HEK293T (cell line): ENCODE results near the gene SMIM45.

Experiments used
- CTCF ChIA-PET: fragments of 350-600 bp; formaldehyde crosslinking; extraction: SDS; loops from one replicate; lab custom pipeline; 2021; ENCODE audit warnings: antibody characterized with exemption, inconsistent platforms; lab: Yijun Ruan, JAX
- POLR2A ChIA-PET: fragments of 350-600 bp; formaldehyde crosslinking; extraction: SDS; loops from one replicate; lab custom pipeline; 2020; ENCODE audit warnings: antibody characterized with exemption, inconsistent platforms; lab: Yijun Ruan, JAX
- DNase-seq: peaks from one replicate; pipeline ENCODE4 v3.0.0; 2012; ENCODE audit warnings: mixed read lengths; ENCODE audit errors: extremely low spot score
- ARNT ChIP-seq: fragments of 450-650 bp; IDR thresholded peaks from 2 replicates; pipeline ENCODE4 v1.6.1; 2017; ENCODE audit warnings: mild to moderate bottlenecking
- BHLHE40 ChIP-seq: fragments of 450-650 bp; IDR thresholded peaks from 2 replicates; pipeline ENCODE4 v1.6.1; 2016; ENCODE audit warnings: mild to moderate bottlenecking, moderate library complexity, borderline replicate concordance
- CTBP1 ChIP-seq: fragments of 450-650 bp; IDR thresholded peaks from 2 replicates; pipeline ENCODE4 v1.6.1; 2016; ENCODE audit warnings: borderline replicate concordance
- ELF4 ChIP-seq: fragments of 450-650 bp; IDR thresholded peaks from 2 replicates; pipeline ENCODE4 v1.6.1; 2017; ENCODE audit warnings: antibody characterized with exemption
- FOXA1 ChIP-seq: fragments of 450-650 bp; IDR thresholded peaks from 2 replicates; pipeline ENCODE4 v1.6.1; 2016; ENCODE audit warnings: mild to moderate bottlenecking
- FOXK2 ChIP-seq: fragments of 450-650 bp; IDR thresholded peaks from 2 replicates; pipeline ENCODE4 v1.6.1; 2016; ENCODE audit warnings: mild to moderate bottlenecking
- FOXM1 ChIP-seq: fragments of 450-650 bp; IDR thresholded peaks from 2 replicates; pipeline ENCODE4 v1.6.1; 2017; ENCODE audit warnings: mild to moderate bottlenecking, borderline replicate concordance
- HDGF ChIP-seq: fragments of 450-650 bp; IDR thresholded peaks from 2 replicates; pipeline ENCODE4 v1.6.1; 2017; ENCODE audit warnings: antibody characterized with exemption, borderline replicate concordance
- L3MBTL2 ChIP-seq: fragments of 450-650 bp; conservative IDR thresholded peaks from 2 replicates; pipeline ENCODE4 v1.6.1; 2016; ENCODE audit warnings: mild to moderate bottlenecking
- LEF1 ChIP-seq: fragments of 450-650 bp; IDR thresholded peaks from 2 replicates; pipeline ENCODE4 v1.6.1; 2017; ENCODE audit warnings: mild to moderate bottlenecking, borderline replicate concordance
- NFRKB ChIP-seq: fragments of 450-650 bp; IDR thresholded peaks from 2 replicates; pipeline ENCODE4 v1.6.1; 2016; ENCODE audit warnings: mild to moderate bottlenecking, moderate library complexity
- SP1 ChIP-seq: fragments of 450-650 bp; IDR thresholded peaks from 2 replicates; pipeline ENCODE4 v1.6.1; 2017
- SUZ12 ChIP-seq: fragments of 450-650 bp; IDR thresholded peaks from 2 replicates; pipeline ENCODE4 v1.6.1; 2016; ENCODE audit warnings: mild to moderate bottlenecking
- TARDBP ChIP-seq: fragments of 450-650 bp; IDR thresholded peaks from 2 replicates; pipeline ENCODE4 v1.6.1; 2016
- ZNF384 ChIP-seq: fragments of 450-650 bp; IDR thresholded peaks from 2 replicates; pipeline ENCODE4 v1.6.1; 2016
- TF ChIP-seq, protein P1 (sequence below): fragments of 450-650 bp; IDR thresholded peaks from 2 replicates; pipeline ENCODE4 v1.6.1; 2016

The SMIM45 gene

DNA sequence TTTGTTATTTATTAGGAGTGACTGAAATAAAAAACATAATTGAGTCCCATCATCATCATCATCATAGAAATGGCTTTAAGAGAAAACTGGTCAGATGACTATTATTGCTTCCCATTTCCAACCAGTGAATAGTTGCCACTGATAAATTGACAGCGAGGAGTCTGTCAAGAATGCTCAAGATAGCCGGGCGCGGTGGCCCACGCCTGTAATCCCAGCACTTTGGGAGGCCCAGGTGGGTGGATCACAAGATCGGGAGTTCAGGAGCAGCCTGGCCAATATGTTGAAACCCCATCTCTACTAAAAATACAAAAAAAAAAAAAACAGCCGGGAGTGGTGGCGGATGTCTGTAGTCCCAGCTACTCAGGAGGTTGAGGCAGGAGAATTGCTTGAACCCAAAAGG lies 48.5 kb downstream of the SMIM45 start:
- POLR2A ChIA-PET, result no interaction called here
- CTCF ChIA-PET, result no interaction called here
- no peak for DNase-seq
- TF ChIP-seq FOXM1 (no peak), TARDBP (no peak), ARNT (no peak), FOXA1 (no peak), HDGF (no peak), SP1 (no peak), BHLHE40 (no peak), ZNF384 (no peak), SUZ12 (no peak), L3MBTL2 (no peak)
- TF ChIP-seq, protein P1, sequence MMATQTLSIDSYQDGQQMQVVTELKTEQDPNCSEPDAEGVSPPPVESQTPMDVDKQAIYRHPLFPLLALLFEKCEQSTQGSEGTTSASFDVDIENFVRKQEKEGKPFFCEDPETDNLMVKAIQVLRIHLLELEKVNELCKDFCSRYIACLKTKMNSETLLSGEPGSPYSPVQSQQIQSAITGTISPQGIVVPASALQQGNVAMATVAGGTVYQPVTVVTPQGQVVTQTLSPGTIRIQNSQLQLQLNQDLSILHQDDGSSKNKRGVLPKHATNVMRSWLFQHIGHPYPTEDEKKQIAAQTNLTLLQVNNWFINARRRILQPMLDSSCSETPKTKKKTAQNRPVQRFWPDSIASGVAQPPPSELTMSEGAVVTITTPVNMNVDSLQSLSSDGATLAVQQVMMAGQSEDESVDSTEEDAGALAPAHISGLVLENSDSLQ, result no peak

DNA sequence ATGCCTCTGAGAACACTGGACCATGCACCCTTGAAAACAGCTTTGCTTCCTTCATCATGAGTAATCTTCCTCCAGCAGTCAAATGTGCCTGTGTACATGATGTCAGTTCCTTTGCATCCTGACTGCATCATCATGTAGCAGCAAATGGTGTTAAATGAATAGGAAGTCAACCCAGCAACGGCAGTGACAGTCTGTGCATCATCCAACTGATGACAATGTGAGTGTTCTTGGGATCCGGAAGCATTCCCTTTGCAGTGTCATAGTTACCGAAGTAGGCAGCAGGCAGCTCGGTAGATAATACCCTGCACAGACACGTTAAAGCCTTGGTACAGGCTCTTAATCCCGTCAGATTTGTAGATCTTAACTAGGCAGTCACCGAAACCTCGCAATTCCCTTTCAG lies 49.2 kb downstream of the SMIM45 start:
- POLR2A ChIA-PET, result no interaction called here
- TF ChIP-seq CTBP1, result no peak
- TF ChIP-seq ARNT, result no peak
- no peak for TF ChIP-seq FOXM1
- TF ChIP-seq L3MBTL2, result no peak
- TF ChIP-seq, protein P1, result no peak
- no peak for TF ChIP-seq FOXA1
- DNase-seq, result no peak
- CTCF ChIA-PET, result interaction anchor here (0.7 kb wide), 1 partner anchor 238 kb away, joined by 4 read pairs; no protein-coding TSS in a partner anchor

DNA sequence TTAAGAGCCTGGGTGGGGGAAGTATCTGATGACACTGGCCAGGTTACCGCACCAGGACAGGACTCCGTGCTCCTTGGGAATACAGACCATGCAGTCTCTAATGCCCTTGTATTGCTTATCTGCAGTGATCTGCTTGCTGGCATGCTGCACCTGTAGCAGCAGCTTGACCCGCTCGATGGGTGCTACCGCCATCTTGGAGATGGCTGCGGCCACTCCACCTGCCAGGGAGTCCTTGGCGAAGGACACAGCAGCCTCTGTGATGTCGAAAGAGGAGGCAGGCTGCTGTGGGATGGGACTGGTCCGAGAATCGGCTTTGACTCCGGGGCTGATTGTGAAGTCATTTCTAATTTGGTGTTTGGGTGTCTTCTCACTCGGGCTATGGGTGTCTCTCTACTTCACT lies 49.8 kb downstream of the SMIM45 start:
- ChIA-PET CTCF (no interaction called here), POLR2A (no interaction called here)
- DNase-seq, result peak; percentile 2
- no peak for TF ChIP-seq HDGF
- TF ChIP-seq, protein P1, result no peak
- TF ChIP-seq CTBP1, result no peak
- no peak for TF ChIP-seq FOXM1
- no peak for TF ChIP-seq L3MBTL2
- TF ChIP-seq FOXK2, result no peak
- no peak for TF ChIP-seq BHLHE40
- TF ChIP-seq NFRKB, result no peak
- TF ChIP-seq SUZ12, result no peak
- TF ChIP-seq ARNT, result no peak
- no peak for TF ChIP-seq ELF4
- TF ChIP-seq FOXA1, result no peak
- no peak for TF ChIP-seq ZNF384
- TF ChIP-seq LEF1, result no peak
- TF ChIP-seq SP1, result no peak

DNA sequence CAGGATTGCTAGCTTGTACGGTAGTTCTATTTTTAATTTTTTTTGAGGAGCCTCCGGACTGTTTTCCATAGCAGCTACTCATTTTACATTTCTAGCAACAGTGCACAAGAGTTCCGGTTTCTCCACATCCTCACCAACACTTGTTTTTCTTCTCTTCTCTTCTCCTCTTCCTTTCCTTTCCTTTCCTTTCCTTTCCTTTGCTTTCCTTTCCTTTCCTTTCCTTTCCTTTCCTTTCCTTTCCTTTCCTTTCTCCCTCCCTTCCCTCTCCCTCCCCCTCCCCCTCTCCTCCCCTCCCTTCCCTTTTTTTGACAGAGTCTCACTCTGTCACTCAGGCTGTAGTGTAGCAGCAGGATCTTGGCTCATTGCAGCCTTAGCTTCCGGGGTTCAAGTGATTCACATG lies 56.0 kb downstream of the SMIM45 start:
- no peak for DNase-seq
- ChIA-PET POLR2A (no interaction called here), CTCF (no interaction called here)
- TF ChIP-seq ELF4, result no peak
- TF ChIP-seq SP1, result no peak
- TF ChIP-seq, protein P1, result no peak
- no peak for TF ChIP-seq ZNF384
- TF ChIP-seq CTBP1, result no peak
- TF ChIP-seq ARNT, result no peak
- TF ChIP-seq L3MBTL2, result no peak
